ENCODE results near the gene PAXX.

- TF ChIP-seq CTCF (IDR thresholded peaks at IDR 0.05) (no peak), POLR2AphosphoS5 (IDR thresholded peaks at IDR 0.05) (no peak), POLR2A (IDR thresholded peaks at IDR 0.05) (no peak), EP300 (IDR thresholded peaks at IDR 0.05; ENCODE audit: low read depth) (no peak)
Measured at GRCh38 chr9:136954270-136955083, 37.7 kb upstream of the PAXX start.

Measured in transverse colon (tissue), 4 donors.